Measurements from ENCODE around the gene LEKR1. TPM values are rescaled to one million over a fixed set of nuclear protein-coding genes. Genes with fewer than 3 reads are reported as not detected.

LEKR1 gene
- total RNA-seq, 2 experiments from 2014 or later = 0.76 to 1.1 TPM

- Mint-ChIP-seq H3K9me3 (ENCODE audit: low read depth) (no peaks in the 10 kb centered on the region), H3K4me1 (peaks cover 62% of the 10 kb centered on the region), H3K4me3 (no peak overlapping the region), H3K36me3 (peaks cover 6% of the 10 kb centered on the region), H3K27me3 (no peaks in the 10 kb centered on the region), H3K27ac (no peak overlapping the region)
- no peak for ATAC-seq
- DNase-seq = no peak
- CTCF ChIA-PET = interaction anchor here (0.9 to 19.2 kb wide), 4 partner anchors 10 to 35 kb away, joined by 3 to 332 read pairs (median 6); no protein-coding TSS in a partner anchor
Measured at GRCh38 chr3:157094751-157095480, 268.8 kb downstream of the LEKR1 start.

Other genes starting within 250 kb of the LEKR1 start
- 10 to 100 TPM; 31.6 to 42.8 TPM for gene TIPARP, start 151.8 kb upstream of the LEKR1 start, total RNA-seq

All from activated CD8-positive, alpha-beta memory T cell treated with anti-CD3 and anti-CD28 coated beads, Interleukin-2, amount 10 ng/mL, durations not matched to agents 7 days and 5 days (primary cell).